ENCODE results near the gene MAZ.
A peak's percentile ranks its signal among the peaks of the same experiment; 100 is the strongest.

MAZ gene

GRCh38 chr16:29844575-29845331 is 38.4 kb downstream of the MAZ start:
- Histone ChIP-seq H3K36me3 (no peaks in the 10 kb centered on the region), H3K9me3 (ENCODE audit: severe bottlenecking) (no peaks in the 10 kb centered on the region), H3K27me3 (ENCODE audit: insufficient read depth, low read depth, severe bottlenecking) (no peaks in the 10 kb centered on the region), H3K27ac (no peak overlapping the region), H3K4me3 (ENCODE audit: low read depth, low read length) (no peak overlapping the region)
- TF ChIP-seq CTCF (IDR thresholded peaks at IDR 0.05; ENCODE audit: low read depth, low read length) = no peak
- no peak for DNase-seq

- no peaks in the 10 kb centered on the region for H3K27me3 ChIP-seq (ENCODE audit: insufficient read depth, low read depth, severe bottlenecking)
Observed at GRCh38 chr16:29845656-29846055, 39.3 kb downstream of the MAZ start.

GRCh38 chr16:29848420-29849297 is 42.3 kb downstream of the MAZ start:
- no peak overlapping the region for H3K27ac ChIP-seq
- H3K36me3 ChIP-seq = no peaks in the 10 kb centered on the region
- H3K9me3 ChIP-seq (ENCODE audit: severe bottlenecking) = no peaks in the 10 kb centered on the region
- H3K4me3 ChIP-seq (ENCODE audit: low read depth, low read length) = no peak overlapping the region
- no peaks in the 10 kb centered on the region for H3K27me3 ChIP-seq (ENCODE audit: insufficient read depth, low read depth, severe bottlenecking)
- peak; percentile 85 for DNase-seq
- peak; percentile 99 for TF ChIP-seq CTCF (IDR thresholded peaks at IDR 0.05; ENCODE audit: low read depth, low read length)

More at GRCh38 chr16:29845656-29846055, 39.3 kb downstream of the MAZ start:
- no peak overlapping the region for H3K27ac ChIP-seq
- no peak overlapping the region for H3K4me3 ChIP-seq (ENCODE audit: low read depth, low read length)
- DNase-seq = no peak
- TF ChIP-seq CTCF (IDR thresholded peaks at IDR 0.05; ENCODE audit: low read depth, low read length) = no peak
- H3K9me3 ChIP-seq (ENCODE audit: severe bottlenecking) = no peaks in the 10 kb centered on the region
- H3K36me3 ChIP-seq = no peaks in the 10 kb centered on the region

- Histone ChIP-seq H3K27ac (no peak overlapping the region), H3K36me3 (no peaks in the 10 kb centered on the region), H3K9me3 (ENCODE audit: severe bottlenecking) (no peaks in the 10 kb centered on the region), H3K4me3 (ENCODE audit: low read depth, low read length) (no peak overlapping the region), H3K27me3 (ENCODE audit: insufficient read depth, low read depth, severe bottlenecking) (no peaks in the 10 kb centered on the region)
- no peak for TF ChIP-seq CTCF (IDR thresholded peaks at IDR 0.05; ENCODE audit: low read depth, low read length)
- no peak for DNase-seq
Observed at GRCh38 chr16:29849505-29849904, 43.2 kb downstream of the MAZ start.

- Histone ChIP-seq H3K27ac (no peak overlapping the region), H3K9me3 (ENCODE audit: severe bottlenecking) (no peaks in the 10 kb centered on the region), H3K4me3 (ENCODE audit: low read depth, low read length) (no peak overlapping the region), H3K27me3 (ENCODE audit: insufficient read depth, low read depth, severe bottlenecking) (no peaks in the 10 kb centered on the region), H3K36me3 (no peaks in the 10 kb centered on the region)
- TF ChIP-seq CTCF (IDR thresholded peaks at IDR 0.05; ENCODE audit: low read depth, low read length) = no peak
- no peak for DNase-seq
Observed at GRCh38 chr16:29850998-29851397, 44.7 kb downstream of the MAZ start.

Data from WERI-Rb-1 (cell line).